Breast epithelium (tissue), 3 donors: Measurements from ENCODE around the gene XIRP2.

Experiments
- CTCF ChIP-seq, 3 donors: fragments of 450-650 bp; IDR thresholded peaks; one replicate each; pipeline ENCODE4 v1.5.1; 2016 to 2017; ENCODE audit warnings: antibody characterized with exemption in 3 of 3, mild to moderate bottlenecking in 3 of 3, moderate library complexity in 3 of 3
- POLR2A ChIP-seq: fragments of 450-650 bp; IDR thresholded peaks from one replicate; pipeline ENCODE4 v1.6.1; 2016; ENCODE audit warnings: antibody characterized with exemption, mild to moderate bottlenecking, moderate library complexity
- POLR2AphosphoS5 ChIP-seq, 3 donors: sonication (generic); formaldehyde crosslinking; IDR thresholded peaks; one replicate each; pipeline ENCODE4 v1.6.1; 2017; ENCODE audit warnings: antibody characterized with exemption in 3 of 3

- TF ChIP-seq POLR2A (no peak), CTCF (IDR thresholded peaks at IDR 0.05) (no peak), POLR2AphosphoS5 (IDR thresholded peaks at IDR 0.05) (no peak)
Observed at GRCh38 chr2:167151894-167152293, 263.6 kb downstream of the XIRP2 start.
